ENCODE data around the gene SPAAR.

Gene SPAAR

GRCh38 chr9:35951736-35952135, 42.4 kb downstream of the SPAAR start:
- no peaks in the 10 kb centered on the region for H3K27me3 ChIP-seq (replicated peaks; ENCODE audit: insufficient read depth, low read length)
- H3K4me1 ChIP-seq (ENCODE audit: low read length), result no peaks in the 10 kb centered on the region
- H3K27ac ChIP-seq (ENCODE audit: low read length), result no peak overlapping the region
- H3K4me2 ChIP-seq (ENCODE audit: low read depth, low read length), result no peak overlapping the region
- no peak overlapping the region for H3K4me3 ChIP-seq (ENCODE audit: low read length)
- H3K36me3 ChIP-seq (replicated peaks; ENCODE audit: insufficient read depth, low read length), result no peaks in the 10 kb centered on the region
- no peak overlapping the region for H3K9ac ChIP-seq (ENCODE audit: low read length)
- H2AFZ ChIP-seq (ENCODE audit: low read length), result no peak overlapping the region
- no peaks in the 10 kb centered on the region for H3K9me2 ChIP-seq (replicated peaks; ENCODE audit: insufficient read depth, low read length)
- no peak for TF ChIP-seq EZH2phosphoT487 (IDR thresholded peaks at IDR 0.05; ENCODE audit: low read length)
- no peak for TF ChIP-seq EZH2 (optimal IDR thresholded peaks at IDR 0.05; ENCODE audit: low read depth, low read length)
- no peak for TF ChIP-seq CTCF (IDR thresholded peaks at IDR 0.05; ENCODE audit: low read length)
- no peaks in the 10 kb centered on the region for H3K9me3 ChIP-seq (replicated peaks; ENCODE audit: insufficient read depth, low read length)
- H4K20me1 ChIP-seq (ENCODE audit: insufficient read depth, low read length), result no peaks in the 10 kb centered on the region
- DNase-seq, result no peak
- H3F3A ChIP-seq (ENCODE audit: insufficient read depth, low read length), result no peaks in the 10 kb centered on the region
- no peaks in the 10 kb centered on the region for H3K79me2 ChIP-seq (ENCODE audit: low read length)

GRCh38 chr9:35952526-35953191, 43.4 kb downstream of the SPAAR start:
- no peak overlapping the region for H3K9ac ChIP-seq (ENCODE audit: low read length)
- TF ChIP-seq EZH2phosphoT487 (IDR thresholded peaks at IDR 0.05; ENCODE audit: low read length) (no peak), CTCF (IDR thresholded peaks at IDR 0.05; ENCODE audit: low read length) (no peak), EZH2 (optimal IDR thresholded peaks at IDR 0.05; ENCODE audit: low read depth, low read length) (no peak)
- no peaks in the 10 kb centered on the region for H3K79me2 ChIP-seq (ENCODE audit: low read length)

GRCh38 chr9:35954942-35955546, 45.8 kb downstream of the SPAAR start:
- H3K9me3 ChIP-seq (replicated peaks; ENCODE audit: insufficient read depth, low read length), result no peaks in the 10 kb centered on the region
- DNase-seq, result peak; percentile 77
- no peak overlapping the region for H3K4me2 ChIP-seq (ENCODE audit: low read depth, low read length)
- H2AFZ ChIP-seq (ENCODE audit: low read length), result no peak overlapping the region
- H3K36me3 ChIP-seq (replicated peaks; ENCODE audit: insufficient read depth, low read length), result no peaks in the 10 kb centered on the region
- no peaks in the 10 kb centered on the region for H3K9me2 ChIP-seq (replicated peaks; ENCODE audit: insufficient read depth, low read length)
- no peaks in the 10 kb centered on the region for H3K4me1 ChIP-seq (ENCODE audit: low read length)
- no peak overlapping the region for H3K27ac ChIP-seq (ENCODE audit: low read length)
- no peak overlapping the region for H3K9ac ChIP-seq (ENCODE audit: low read length)
- TF ChIP-seq CTCF (IDR thresholded peaks at IDR 0.05; ENCODE audit: low read length) (peak; percentile 87), EZH2 (optimal IDR thresholded peaks at IDR 0.05; ENCODE audit: low read depth, low read length) (no peak)
- H3K27me3 ChIP-seq (replicated peaks; ENCODE audit: insufficient read depth, low read length), result no peaks in the 10 kb centered on the region
- H4K20me1 ChIP-seq (ENCODE audit: insufficient read depth, low read length), result no peaks in the 10 kb centered on the region
- H3K4me3 ChIP-seq (ENCODE audit: low read length), result no peak overlapping the region
- H3F3A ChIP-seq (ENCODE audit: insufficient read depth, low read length), result no peaks in the 10 kb centered on the region
- H3K79me2 ChIP-seq (ENCODE audit: low read length), result no peaks in the 10 kb centered on the region

More at GRCh38 chr9:35952526-35953191, 43.4 kb downstream of the SPAAR start:
- H3K9me3 ChIP-seq (replicated peaks; ENCODE audit: insufficient read depth, low read length), result no peaks in the 10 kb centered on the region
- H3F3A ChIP-seq (ENCODE audit: insufficient read depth, low read length), result no peaks in the 10 kb centered on the region
- no peak overlapping the region for H2AFZ ChIP-seq (ENCODE audit: low read length)
- no peaks in the 10 kb centered on the region for H3K27me3 ChIP-seq (replicated peaks; ENCODE audit: insufficient read depth, low read length)
- no peaks in the 10 kb centered on the region for H3K9me2 ChIP-seq (replicated peaks; ENCODE audit: insufficient read depth, low read length)
- no peaks in the 10 kb centered on the region for H3K36me3 ChIP-seq (replicated peaks; ENCODE audit: insufficient read depth, low read length)
- H3K4me1 ChIP-seq (ENCODE audit: low read length), result no peaks in the 10 kb centered on the region
- H3K4me3 ChIP-seq (ENCODE audit: low read length), result no peak overlapping the region
- no peak overlapping the region for H3K27ac ChIP-seq (ENCODE audit: low read length)
- H3K4me2 ChIP-seq (ENCODE audit: low read depth, low read length), result no peak overlapping the region
- DNase-seq, result no peak
- H4K20me1 ChIP-seq (ENCODE audit: insufficient read depth, low read length), result no peaks in the 10 kb centered on the region
